Urinary bladder (tissue), 4 donors: ENCODE results near the gene HAGHL. TPM values are rescaled to one million over a fixed set of nuclear protein-coding genes. Genes with fewer than 3 reads are reported as not detected.
A peak's percentile ranks its signal among the peaks of the same experiment; 100 is the strongest.
"Not testable (repeated sequence)": the region's sequence is repeated elsewhere in the genome, so short reads cannot be mapped to it uniquely, and the experiment has no call there.

Source experiments
- DNase-seq: peaks from one replicate; pipeline ENCODE4 v3.0.0-alpha.2; 2015; ENCODE audit errors: extremely low spot score
- H3K27ac ChIP-seq: one replicate; pipeline ENCODE4 v1.5.1; 2013; ENCODE audit warnings: low read depth, mild to moderate bottlenecking, moderate library complexity
- H3K36me3 ChIP-seq: one replicate; pipeline ENCODE4 v1.6.1; 2013; ENCODE audit warnings: mild to moderate bottlenecking, moderate library complexity; ENCODE audit not compliant: insufficient read depth
- H3K4me1 ChIP-seq: one replicate; pipeline ENCODE4 v1.6.1; 2013; ENCODE audit warnings: mild to moderate bottlenecking, moderate library complexity; ENCODE audit not compliant: insufficient read depth
- H3K4me3 ChIP-seq: one replicate; pipeline ENCODE4 v1.5.1; 2013; ENCODE audit warnings: low read depth, low read length
- WGBS: extraction: QIAGEN DNeasy Blood & Tissue Kit; methylation state at CpG from one replicate; pipeline ENCODE4 v1.1.7; 2013; 5-methylcytosine and 5-hydroxymethylcytosine counted together
- polyA plus RNA-seq: library from polyadenylated mRNA; stranded (reverse); fragments of 200-250 nt; gene quantifications from one replicate; pipeline ENCODE4 v1.2.3, GENCODE V29; 2013
- total RNA-seq: library from RNA; depleted of rRNA; stranded (reverse); fragments of >200 nt; gene quantifications from one replicate; pipeline ENCODE4 v1.2.3, GENCODE V29; 2014
- donor health status: healthy with polysubstance abuse.
- donor health status: healthy.

Gene HAGHL
- total and polyA plus RNA-seq, 2 donors = 1.1 to 3.5 TPM

DNA sequence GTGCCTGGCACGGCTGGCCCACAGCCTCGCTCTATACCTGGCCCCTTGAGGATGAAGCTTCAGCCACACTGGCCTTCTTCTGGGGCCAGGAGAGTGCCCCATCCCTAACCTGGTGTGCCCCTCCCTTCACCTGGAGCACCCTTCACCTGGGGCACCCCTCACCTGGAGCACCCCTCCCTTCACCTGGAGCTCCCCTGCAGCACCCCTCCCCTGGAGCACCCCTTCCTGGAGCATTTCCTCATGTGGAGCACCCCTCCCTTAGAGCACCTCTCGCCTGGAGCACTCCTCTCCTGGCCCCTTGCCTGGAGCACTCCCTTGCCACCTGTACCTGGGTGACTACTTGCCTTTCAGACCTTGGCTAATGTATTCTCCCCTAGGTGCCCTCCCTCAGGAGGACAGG is 18.9 kb upstream of the HAGHL start:
- Histone ChIP-seq H3K27ac (no peak overlapping the region), H3K4me3 (no peak overlapping the region), H3K4me1 (peaks cover 3% of the 10 kb centered on the region), H3K36me3 (no peaks in the 10 kb centered on the region)
- WGBS = 55% methylated on average over 3 of the region's 3 CpGs
- DNase-seq = no peak

GRCh38 chr16:708959-709358 is 17.9 kb upstream of the HAGHL start:
- Histone ChIP-seq H3K27ac (no peak overlapping the region), H3K36me3 (no peaks in the 10 kb centered on the region), H3K4me3 (no peak overlapping the region), H3K4me1 (peaks cover 3% of the 10 kb centered on the region)
- no peak for DNase-seq
- WGBS = 76% methylated on average over 4 of the region's 4 CpGs

GRCh38 chr16:709566-710499 is 17.1 kb upstream of the HAGHL start:
- 19% methylated on average over 30 of the region's 30 CpGs for WGBS
- no peak for DNase-seq
- Histone ChIP-seq H3K27ac (no peak overlapping the region), H3K36me3 (no peaks in the 10 kb centered on the region), H3K4me3 (no peak overlapping the region), H3K4me1 (peaks cover 3% of the 10 kb centered on the region)

DNA sequence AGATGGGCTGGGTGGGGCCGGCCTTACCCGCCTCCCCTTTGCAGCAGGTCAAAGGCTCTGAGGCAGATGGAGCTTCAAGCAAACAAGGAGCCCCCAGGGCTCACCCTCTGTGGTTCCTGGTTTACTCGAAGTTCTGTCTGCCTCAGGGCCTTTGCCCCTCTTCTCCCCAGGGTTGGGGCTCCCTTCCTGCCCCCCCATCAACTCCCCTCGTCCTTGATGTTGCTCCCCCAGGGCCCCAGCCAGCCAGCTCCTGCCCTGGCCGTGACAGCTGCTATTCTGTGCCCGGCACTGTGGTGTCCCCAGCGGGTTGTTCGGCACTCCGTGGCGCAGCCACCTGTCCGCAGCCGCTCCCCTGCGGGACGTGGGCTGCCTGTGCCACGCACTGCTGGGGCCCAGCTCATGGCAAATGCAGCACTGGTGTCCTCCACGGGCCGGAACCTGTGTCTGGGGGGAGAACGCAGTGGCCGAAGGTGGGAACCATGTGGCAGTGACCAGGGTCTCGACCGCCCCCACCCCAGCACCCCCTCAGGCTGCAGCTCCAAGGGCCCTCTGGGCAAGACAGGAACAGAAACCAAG is 16.3 kb upstream of the HAGHL start:
- Histone ChIP-seq H3K4me1 (peaks cover 3% of the 10 kb centered on the region), H3K27ac (no peak overlapping the region), H3K4me3 (no peak overlapping the region), H3K36me3 (no peaks in the 10 kb centered on the region)
- DNase-seq = no peak
- 75% methylated on average over 21 of the region's 21 CpGs for WGBS

- Histone ChIP-seq H3K36me3 (no peaks in the 10 kb centered on the region), H3K27ac (no peak overlapping the region), H3K4me3 (no peak overlapping the region), H3K4me1 (peaks cover 5% of the 10 kb centered on the region)
- no peak for DNase-seq
- 78% methylated on average over 12 of the region's 12 CpGs for WGBS
These were observed 15.8 kb upstream of the HAGHL start for GRCh38 chr16:711084-711483.

DNA sequence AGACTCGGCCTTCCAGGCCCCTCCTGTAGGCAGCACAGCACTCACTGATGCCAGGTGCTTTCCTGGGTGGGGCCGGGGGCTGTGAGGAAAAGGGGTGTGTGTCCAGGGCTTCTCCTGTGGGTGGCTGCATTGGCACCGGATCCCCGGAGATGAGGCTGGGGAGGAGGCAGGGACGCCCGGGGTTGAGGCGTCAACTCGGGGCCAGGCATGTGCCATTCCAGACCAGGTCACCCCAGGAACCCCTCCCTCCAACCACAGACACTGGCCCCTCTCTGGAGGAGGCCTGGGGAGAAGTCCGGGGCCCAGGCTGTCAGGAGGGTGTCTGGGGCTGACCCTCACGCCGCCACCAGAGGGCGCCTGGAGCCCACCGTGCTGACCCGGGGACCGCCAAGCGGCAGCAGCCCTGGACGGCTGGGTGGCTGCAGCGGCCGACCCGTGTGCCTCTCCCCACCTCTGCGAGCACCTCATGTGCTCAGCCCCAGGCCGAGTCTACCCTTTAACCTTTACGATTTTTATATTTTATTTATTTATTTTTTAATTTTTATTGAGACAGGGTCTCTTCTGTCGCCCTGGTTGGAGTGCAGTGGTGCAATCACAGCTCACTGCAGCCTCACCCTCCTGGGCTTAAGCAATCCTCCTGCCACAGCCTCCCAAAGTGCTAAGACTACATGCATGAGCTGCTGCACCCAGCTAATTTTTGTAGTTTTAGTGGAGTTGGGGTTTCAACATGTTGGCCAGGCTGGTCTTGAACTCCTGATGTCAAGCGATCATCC is 15.2 kb upstream of the HAGHL start:
- Histone ChIP-seq H3K4me1 (peaks cover 5% of the 10 kb centered on the region), H3K36me3 (no peaks in the 10 kb centered on the region), H3K4me3 (no peak overlapping the region), H3K27ac (no peak overlapping the region)
- no peak for DNase-seq
- WGBS = 11% methylated on average over 25 of the region's 25 CpGs

DNA sequence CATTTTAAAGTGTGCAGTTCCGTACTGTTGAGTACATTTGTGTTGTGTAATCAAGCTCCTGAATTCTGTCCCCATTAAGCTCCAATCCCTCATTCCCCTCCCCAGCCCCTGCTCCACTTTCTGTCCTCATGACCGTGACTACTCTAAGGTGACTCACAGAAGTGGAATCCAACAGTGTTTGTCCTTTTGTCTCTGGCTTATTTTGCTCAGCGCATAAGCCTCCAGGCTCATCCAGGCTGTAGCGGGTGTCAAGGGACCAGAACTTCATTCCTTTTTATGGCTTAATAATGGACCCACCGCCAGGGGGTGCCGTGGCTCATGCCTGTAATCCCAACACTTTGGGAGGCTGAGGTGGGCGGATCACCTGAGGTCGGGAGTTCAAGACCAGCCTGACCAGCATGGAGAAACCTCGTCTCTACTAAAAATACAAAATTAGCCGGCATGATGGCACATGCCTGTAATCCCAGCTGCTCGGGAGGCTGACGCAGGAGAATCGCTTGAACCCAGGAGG is 14.1 kb upstream of the HAGHL start:
- H3K36me3 ChIP-seq, H3K27ac ChIP-seq, H3K4me3 ChIP-seq, DNase-seq, H3K4me1 ChIP-seq: not testable (repeated sequence)
- 54% methylated on average over 13 of the region's 13 CpGs for WGBS

DNA sequence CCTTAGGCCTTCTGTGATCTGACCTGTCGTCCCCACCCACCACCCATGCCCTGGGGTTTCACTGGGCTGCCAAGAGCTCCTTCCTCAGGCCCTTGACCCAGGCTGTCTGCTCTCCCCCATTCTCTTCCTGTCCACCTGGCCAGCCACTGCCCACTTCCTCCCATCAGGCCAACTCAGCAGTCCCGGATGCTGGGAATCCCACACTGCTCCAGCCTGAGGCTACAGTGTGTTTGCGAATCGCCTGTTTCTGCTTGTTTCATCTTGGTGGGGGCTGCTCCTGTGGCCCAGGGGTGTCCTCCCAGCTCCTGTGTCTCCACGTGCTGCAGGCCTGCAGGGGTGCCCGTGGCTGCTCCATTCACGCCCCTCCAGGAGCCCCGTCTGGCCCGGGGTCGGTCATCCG is 12.8 kb upstream of the HAGHL start:
- no peak overlapping the region for H3K4me3 ChIP-seq
- 78% methylated on average over 11 of the region's 11 CpGs for WGBS
- peaks cover 5% of the 10 kb centered on the region for H3K4me1 ChIP-seq

DNA sequence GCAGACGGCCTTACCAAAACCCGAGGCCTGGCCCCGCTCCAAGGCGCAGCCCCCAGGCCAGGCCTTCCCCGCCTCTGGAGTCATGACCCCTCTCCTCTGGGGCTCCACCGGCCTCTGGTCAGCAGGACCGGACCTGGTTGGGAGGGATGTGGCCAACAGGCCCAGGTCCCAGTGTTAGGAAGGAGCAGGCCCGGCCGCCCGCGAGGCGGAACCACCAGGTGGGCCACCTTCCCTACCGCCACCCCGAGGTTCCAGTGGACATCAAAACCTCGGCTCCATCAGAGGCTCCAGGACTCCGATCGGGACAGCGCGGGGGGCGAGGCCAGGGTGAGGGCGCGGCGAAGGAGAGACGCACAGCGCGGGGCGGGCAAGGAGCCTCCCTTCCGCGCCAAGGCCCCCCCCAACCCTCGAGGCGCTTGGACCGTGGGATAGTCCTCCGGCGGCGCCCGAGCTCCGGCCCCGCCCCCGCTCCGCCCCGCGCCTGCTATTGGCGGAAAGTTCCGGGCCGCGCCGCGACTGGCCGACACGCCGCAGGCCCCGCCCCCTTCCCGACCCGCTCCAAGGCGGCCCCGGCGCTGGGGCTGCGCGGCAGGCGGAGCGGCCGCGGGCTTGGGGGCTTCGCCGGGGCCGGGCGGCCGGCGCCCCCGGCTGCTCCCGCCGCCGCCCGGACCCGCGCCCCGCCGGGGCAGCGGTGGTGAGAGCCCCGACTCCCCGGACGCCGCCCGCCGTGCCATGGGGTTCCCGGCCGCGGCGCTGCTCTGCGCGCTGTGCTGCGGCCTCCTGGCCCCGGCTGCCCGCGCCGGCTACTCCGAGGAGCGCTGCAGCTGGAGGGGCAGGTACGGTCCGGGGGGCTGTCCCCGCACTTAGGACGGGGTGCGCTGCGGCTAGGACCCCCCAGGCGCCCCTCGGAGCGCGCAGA is 12.1 kb upstream of the HAGHL start, which contains the start of gene METRN:
Gene METRN, plus strand, starts transcription at position 561 of the 919 bp plus-strand sequence. Its CDS starts 172 bp downstream, at position 733.
- 5% methylated on average over 108 of the region's 108 CpGs for WGBS
- no peak within 1 kb of the TSS for H3K27ac ChIP-seq
- no peaks in the 10 kb centered on the region for H3K36me3 ChIP-seq

More for the DNA sequence above, 12.8 kb upstream of the HAGHL start:
- no peak for DNase-seq
- Histone ChIP-seq H3K27ac (no peak overlapping the region), H3K36me3 (no peaks in the 10 kb centered on the region)

DNA sequence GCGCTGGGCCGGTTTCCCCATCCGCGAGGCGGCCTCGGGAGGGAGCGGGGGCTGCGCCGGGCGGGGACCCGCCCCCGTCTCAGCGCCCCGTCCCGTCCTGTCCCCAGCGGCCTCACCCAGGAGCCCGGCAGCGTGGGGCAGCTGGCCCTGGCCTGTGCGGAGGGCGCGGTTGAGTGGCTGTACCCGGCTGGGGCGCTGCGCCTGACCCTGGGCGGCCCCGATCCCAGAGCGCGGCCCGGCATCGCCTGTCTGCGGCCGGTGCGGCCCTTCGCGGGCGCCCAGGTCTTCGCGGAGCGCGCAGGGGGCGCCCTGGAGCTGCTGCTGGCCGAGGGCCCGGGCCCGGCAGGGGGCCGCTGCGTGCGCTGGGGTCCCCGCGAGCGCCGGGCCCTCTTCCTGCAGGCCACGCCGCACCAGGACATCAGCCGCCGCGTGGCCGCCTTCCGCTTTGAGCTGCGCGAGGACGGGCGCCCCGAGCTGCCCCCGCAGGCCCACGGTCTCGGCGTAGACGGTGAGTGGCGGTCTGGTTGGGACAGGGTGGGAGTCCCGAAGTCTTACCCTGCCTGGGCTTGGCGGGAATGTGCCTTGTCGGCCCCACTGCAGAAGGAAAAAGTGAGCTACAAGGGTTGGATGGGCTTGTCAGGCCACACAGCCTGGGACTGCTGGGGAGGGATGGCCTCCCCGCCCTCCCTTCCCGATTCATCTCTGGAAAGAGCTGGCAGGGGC is 11.3 kb upstream of the HAGHL start:
- WGBS = 2% methylated on average over 74 of the region's 74 CpGs
- Histone ChIP-seq H3K4me3 (peak overlapping the region; percentile 70), H3K4me1 (peaks cover 5% of the 10 kb centered on the region), H3K36me3 (no peaks in the 10 kb centered on the region), H3K27ac (no peak overlapping the region)
- no peak for DNase-seq

More for the DNA sequence above, 12.1 kb upstream of the HAGHL start, which contains the start of gene METRN:
- H3K4me3 ChIP-seq = peak within 1 kb of the TSS; percentile 70
- peaks cover 5% of the 10 kb centered on the region for H3K4me1 ChIP-seq
- DNase-seq = no peak

GRCh38 chr16:716200-716568 is 10.7 kb upstream of the HAGHL start:
- Histone ChIP-seq H3K4me3 (peak overlapping the region; percentile 70), H3K4me1 (peaks cover 5% of the 10 kb centered on the region), H3K36me3 (no peaks in the 10 kb centered on the region), H3K27ac (no peak overlapping the region)
- no peak for DNase-seq
- WGBS = 15% methylated on average over 12 of the region's 12 CpGs

DNA sequence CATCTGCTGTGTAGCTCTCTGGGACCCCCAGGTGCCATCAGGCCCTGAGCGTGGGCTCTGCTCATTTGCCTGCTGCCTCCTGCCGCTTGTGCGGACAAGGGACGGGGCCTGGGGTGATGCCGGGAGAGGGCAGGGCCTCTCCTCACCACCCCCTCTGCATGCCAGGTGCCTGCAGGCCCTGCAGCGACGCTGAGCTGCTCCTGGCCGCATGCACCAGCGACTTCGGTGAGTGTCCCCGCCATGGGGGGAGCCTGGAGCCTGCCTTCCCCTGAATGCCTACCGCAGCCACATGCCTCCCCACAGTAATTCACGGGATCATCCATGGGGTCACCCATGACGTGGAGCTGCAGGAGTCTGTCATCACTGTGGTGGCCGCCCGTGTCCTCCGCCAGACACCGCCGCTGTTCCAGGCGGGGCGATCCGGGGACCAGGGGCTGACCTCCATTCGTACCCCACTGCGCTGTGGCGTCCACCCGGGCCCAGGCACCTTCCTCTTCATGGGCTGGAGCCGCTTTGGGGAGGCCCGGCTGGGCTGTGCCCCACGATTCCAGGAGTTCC is 10.1 kb upstream of the HAGHL start:
- 86% methylated on average over 29 of the region's 29 CpGs for WGBS
- no peaks in the 10 kb centered on the region for H3K36me3 ChIP-seq
- peaks cover 5% of the 10 kb centered on the region for H3K4me1 ChIP-seq
- no peak overlapping the region for H3K27ac ChIP-seq
- no peak overlapping the region for H3K4me3 ChIP-seq
- no peak for DNase-seq
